Esophagus muscularis mucosa (tissue), 4 donors: Measurements from ENCODE around the gene SCARF2. TPM values are rescaled to one million over a fixed set of nuclear protein-coding genes. Genes with fewer than 3 reads are reported as not detected.
"Not testable (repeated sequence)": the region's sequence is repeated elsewhere in the genome, so short reads cannot be mapped to it uniquely, and the experiment has no call there.

Experiments
- DNase-seq: peaks from one replicate; pipeline ENCODE4 v3.0.0-alpha.2; 2017; ENCODE audit errors: extremely low spot score
- H3K27ac ChIP-seq, 4 donors: fragments of 200-600 bp; sonication (generic); replicated peaks in 1 of 4; 1 replicate in 3 of 4; 2 replicates in 1 of 4; pipeline ENCODE4 v1.5.1; 2016 to 2019; ENCODE audit warnings: mild to moderate bottlenecking in 1 of 4
- H3K27me3 ChIP-seq, 4 donors: fragments of 200-600 bp; sonication (generic); one replicate each; pipeline versions ENCODE4 v1.5.1 to v1.6.0; 2016 to 2019
- H3K36me3 ChIP-seq, 4 donors: fragments of 200-600 bp; sonication (generic); one replicate each; pipeline ENCODE4 v1.5.1; 2016 to 2019
- H3K4me1 ChIP-seq, 4 donors: fragments of 200-600 bp; sonication (generic); one replicate each; pipeline ENCODE4 v1.5.1; 2016 to 2019
- H3K4me3 ChIP-seq, 4 donors: fragments of 200-600 bp; sonication (generic); 1 replicate in 2 of 4; 2 replicates in 2 of 4; pipeline ENCODE4 v1.5.1; 2016 to 2019; ENCODE audit warnings: mild to moderate bottlenecking in 4 of 4, moderate library complexity in 1 of 4
- H3K9me3 ChIP-seq, 4 donors: fragments of 200-600 bp; sonication (generic); 1 replicate in 3 of 4; 2 replicates in 1 of 4; pipeline ENCODE4 v1.5.1; 2016 to 2019
- CTCF ChIP-seq, 3 experiments: fragments of 200-600 bp in 2 of 3; fragments of 450-650 bp in 1 of 3; sonication (generic) in 2 of 3; IDR thresholded peaks; one replicate each; pipeline ENCODE4 v1.5.1; 2017 to 2019; ENCODE audit warnings: antibody characterized with exemption in 3 of 3, mild to moderate bottlenecking in 2 of 3, moderate library complexity in 1 of 3
- EP300 ChIP-seq: sonication (generic); formaldehyde crosslinking; IDR thresholded peaks from one replicate; pipeline ENCODE4 v1.6.1; 2017; ENCODE audit warnings: antibody characterized with exemption
- POLR2A ChIP-seq: fragments of 450-650 bp; IDR thresholded peaks from one replicate; pipeline ENCODE4 v1.6.1; 2017; ENCODE audit warnings: antibody characterized with exemption, moderate library complexity, mild to moderate bottlenecking, low read depth
- POLR2AphosphoS5 ChIP-seq, 2 donors: sonication (generic); formaldehyde crosslinking; IDR thresholded peaks; one replicate each; pipeline ENCODE4 v1.6.1; 2017; ENCODE audit warnings: antibody characterized with exemption in 2 of 2
- WGBS: methylation state at CpG from one replicate; pipeline ENCODE4 v1.1.5; 2018; 5-methylcytosine and 5-hydroxymethylcytosine counted together
- intact Hi-C: fragments of 100-400 bp; cut with DNase I; formaldehyde crosslinking; loops from one replicate; pipeline ENCODE4 v1.15.1; 2023
- total RNA-seq, 4 donors: library from RNA; depleted of rRNA; stranded (reverse); fragments of >200 nt; gene quantifications; one replicate each; pipeline versions ENCODE4 v1.1.0 to v1.2.1, GENCODE V29; 2016

SCARF2 gene
- total RNA-seq, 4 donors from 2014 or later = 14.5 to 31.6 (median 22.2) TPM

GRCh38 chr22:20386336-20386735, 51.3 kb downstream of the SCARF2 start:
- intact Hi-C loops = no loop called here
- no peaks in the 10 kb centered on the region for H3K9me3 ChIP-seq
- no peak for TF ChIP-seq EP300
- TF ChIP-seq POLR2AphosphoS5 (IDR thresholded peaks at IDR 0.05) = no peak
- TF ChIP-seq POLR2A = no peak
- TF ChIP-seq CTCF (IDR thresholded peaks at IDR 0.05) = no peak
- peaks cover 0 to 25% (median 0%) of the 10 kb centered on the region in 4 donors for H3K27me3 ChIP-seq
- no peaks in the 10 kb centered on the region for H3K4me1 ChIP-seq
- H3K36me3 ChIP-seq = no peaks in the 10 kb centered on the region
- no peak for DNase-seq
- H3K4me3 ChIP-seq = no peak overlapping the region
- no peak overlapping the region for H3K27ac ChIP-seq
- 97% methylated on average over 2 of the region's 2 CpGs for WGBS

DNA sequence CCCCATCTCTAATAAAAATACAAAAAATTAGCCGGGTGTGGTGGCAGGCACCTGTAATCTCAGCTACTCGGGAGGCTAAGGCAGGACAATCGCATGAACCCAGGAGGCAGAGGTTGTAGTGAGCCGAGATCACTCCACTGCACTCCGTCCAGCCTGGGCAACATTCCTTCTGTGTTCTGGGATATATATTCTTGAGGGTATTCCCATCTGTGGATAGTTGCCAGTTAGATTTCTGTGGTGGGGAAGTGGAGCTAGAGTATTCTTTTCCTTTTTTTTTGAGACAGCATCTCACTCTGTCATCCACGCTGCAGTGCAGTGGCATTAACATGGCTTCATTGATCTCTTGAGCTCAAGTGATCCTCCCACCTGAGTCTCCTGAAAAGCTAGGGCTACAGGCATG, 52.8 kb downstream of the SCARF2 start:
- intact Hi-C loops = no loop called here
- no peaks in the 10 kb centered on the region for H3K9me3 ChIP-seq
- no peak overlapping the region for H3K27ac ChIP-seq
- TF ChIP-seq POLR2A = no peak
- no peak for TF ChIP-seq EP300
- TF ChIP-seq POLR2AphosphoS5 (IDR thresholded peaks at IDR 0.05) = no peak
- TF ChIP-seq CTCF (IDR thresholded peaks at IDR 0.05) = no peak
- peak; percentile 57 for DNase-seq
- peaks cover 0 to 25% (median 0%) of the 10 kb centered on the region in 4 donors for H3K27me3 ChIP-seq
- no peaks in the 10 kb centered on the region for H3K4me1 ChIP-seq
- WGBS = 91% methylated on average over 4 of the region's 6 CpGs
- no peak overlapping the region for H3K4me3 ChIP-seq
- no peaks in the 10 kb centered on the region for H3K36me3 ChIP-seq

GRCh38 chr22:20384171-20384570, 53.5 kb downstream of the SCARF2 start:
- H3K4me1 ChIP-seq = no peaks in the 10 kb centered on the region
- DNase-seq = no peak
- peaks cover 0 to 25% (median 0%) of the 10 kb centered on the region in 4 donors for H3K27me3 ChIP-seq
- H3K36me3 ChIP-seq = no peaks in the 10 kb centered on the region
- H3K27ac ChIP-seq = no peak overlapping the region
- intact Hi-C loops = no loop called here
- H3K4me3 ChIP-seq = no peak overlapping the region
- no peak for TF ChIP-seq CTCF (IDR thresholded peaks at IDR 0.05)
- no peaks in the 10 kb centered on the region for H3K9me3 ChIP-seq
- 89% methylated on average over 2 of the region's 2 CpGs for WGBS

- no peaks in the 10 kb centered on the region for H3K4me1 ChIP-seq
- WGBS = 81% methylated on average over 9 of the region's 9 CpGs
- TF ChIP-seq POLR2A (no peak), CTCF (IDR thresholded peaks at IDR 0.05) (no peak), EP300 (no peak)
- H3K4me3 ChIP-seq = no peak overlapping the region
- DNase-seq = peak; percentile 45
- intact Hi-C loops = no loop called here
- no peaks in the 10 kb centered on the region for H3K9me3 ChIP-seq
- peaks cover 0 to 25% (median 0%) of the 10 kb centered on the region in 4 donors for H3K27me3 ChIP-seq
- H3K27ac ChIP-seq = no peak overlapping the region
- no peaks in the 10 kb centered on the region for H3K36me3 ChIP-seq
These were observed 54.1 kb downstream of the SCARF2 start for GRCh38 chr22:20383538-20383937.

GRCh38 chr22:20380486-20380885, 57.1 kb downstream of the SCARF2 start:
- H3K4me1 ChIP-seq = no peaks in the 10 kb centered on the region
- no peaks in the 10 kb centered on the region for H3K36me3 ChIP-seq
- no peaks in the 10 kb centered on the region for H3K9me3 ChIP-seq
- TF ChIP-seq POLR2A (no peak), EP300 (no peak), POLR2AphosphoS5 (IDR thresholded peaks at IDR 0.05) (no peak), CTCF (IDR thresholded peaks at IDR 0.05) (no peak)
- no peak for DNase-seq
- H3K4me3 ChIP-seq = no peak overlapping the region
- 30% methylated on average over 1 of the region's 1 CpG for WGBS
- intact Hi-C loops = no loop called here
- H3K27me3 ChIP-seq = peaks cover 0 to 21% (median 0%) of the 10 kb centered on the region in 4 donors
- H3K27ac ChIP-seq = no peak overlapping the region

- H3K4me1 ChIP-seq, H3K9me3 ChIP-seq, H3K36me3 ChIP-seq, H3K27ac ChIP-seq, H3K27me3 ChIP-seq, DNase-seq, intact Hi-C loops, H3K4me3 ChIP-seq: not testable (repeated sequence)
- WGBS = 93% methylated on average over 5 of the region's 5 CpGs
These were observed 58.9 kb downstream of the SCARF2 start for GRCh38 chr22:20378684-20379083.
